Astrocyte of the cerebellum (primary cell): ENCODE results near the gene ADO.

Experiments used
- DNase-seq: peaks from one replicate; pipeline ENCODE4 v3.0.0-alpha.2; 2011; ENCODE audit warnings: low read depth
- H3K4me3 ChIP-seq: 2 replicates; pipeline ENCODE4 v1.5.1; 2011; ENCODE audit warnings: mild to moderate bottlenecking, low read depth, low read length, moderate library complexity
- CTCF ChIP-seq: IDR thresholded peaks from 2 replicates; pipeline ENCODE4 v1.5.1; 2012; ENCODE audit warnings: low read length, low read depth, moderate library complexity, mild to moderate bottlenecking; ENCODE audit errors: missing control alignments
- in situ Hi-C: cut with HindIII; loops from 2 replicates; pipeline ENCODE4 v1.10.0; 2017; ENCODE audit warnings: low sequenced_read_pairs

The ADO gene

GRCh38 chr10:62792261-62792660 lies 12.3 kb upstream of the ADO start:
- TF ChIP-seq CTCF, result no peak
- in situ Hi-C loops, result no loop called here
- H3K4me3 ChIP-seq, result no peak overlapping the region
- DNase-seq, result no peak

GRCh38 chr10:62794306-62794705 lies 10.2 kb upstream of the ADO start:
- no peak for TF ChIP-seq CTCF
- H3K4me3 ChIP-seq, result no peak overlapping the region
- DNase-seq, result no peak
- in situ Hi-C loops, result no loop called here

GRCh38 chr10:62795100-62795499 lies 9.4 kb upstream of the ADO start:
- no peak overlapping the region for H3K4me3 ChIP-seq
- TF ChIP-seq CTCF, result no peak
- in situ Hi-C loops, result no loop called here
- DNase-seq, result no peak

- TF ChIP-seq CTCF, result no peak
- in situ Hi-C loops, result no loop called here
- no peak for DNase-seq
- no peak overlapping the region for H3K4me3 ChIP-seq
Measured at GRCh38 chr10:62795762-62796161, 8.8 kb upstream of the ADO start.

- H3K4me3 ChIP-seq, result no peak overlapping the region
- in situ Hi-C loops, result no loop called here
- DNase-seq, result no peak
- TF ChIP-seq CTCF, result no peak
Measured at GRCh38 chr10:62796896-62797295, 7.6 kb upstream of the ADO start.

GRCh38 chr10:62801871-62802270 lies 2.6 kb upstream of the ADO start:
- no peak for TF ChIP-seq CTCF
- DNase-seq, result no peak
- in situ Hi-C loops, result no loop called here
- H3K4me3 ChIP-seq, result no peak overlapping the region

- TF ChIP-seq CTCF, result no peak
- no peak for DNase-seq
- peak overlapping the region; percentile 78 for H3K4me3 ChIP-seq
- in situ Hi-C loops, result no loop called here
Measured at GRCh38 chr10:62803724-62804355, 680 bp upstream of the ADO start.
